ENCODE results near the gene ADCY1.
"Not testable (repeated sequence)": the region's sequence is repeated elsewhere in the genome, so short reads cannot be mapped to it uniquely, and the experiment has no call there.

The ADCY1 gene

DNA sequence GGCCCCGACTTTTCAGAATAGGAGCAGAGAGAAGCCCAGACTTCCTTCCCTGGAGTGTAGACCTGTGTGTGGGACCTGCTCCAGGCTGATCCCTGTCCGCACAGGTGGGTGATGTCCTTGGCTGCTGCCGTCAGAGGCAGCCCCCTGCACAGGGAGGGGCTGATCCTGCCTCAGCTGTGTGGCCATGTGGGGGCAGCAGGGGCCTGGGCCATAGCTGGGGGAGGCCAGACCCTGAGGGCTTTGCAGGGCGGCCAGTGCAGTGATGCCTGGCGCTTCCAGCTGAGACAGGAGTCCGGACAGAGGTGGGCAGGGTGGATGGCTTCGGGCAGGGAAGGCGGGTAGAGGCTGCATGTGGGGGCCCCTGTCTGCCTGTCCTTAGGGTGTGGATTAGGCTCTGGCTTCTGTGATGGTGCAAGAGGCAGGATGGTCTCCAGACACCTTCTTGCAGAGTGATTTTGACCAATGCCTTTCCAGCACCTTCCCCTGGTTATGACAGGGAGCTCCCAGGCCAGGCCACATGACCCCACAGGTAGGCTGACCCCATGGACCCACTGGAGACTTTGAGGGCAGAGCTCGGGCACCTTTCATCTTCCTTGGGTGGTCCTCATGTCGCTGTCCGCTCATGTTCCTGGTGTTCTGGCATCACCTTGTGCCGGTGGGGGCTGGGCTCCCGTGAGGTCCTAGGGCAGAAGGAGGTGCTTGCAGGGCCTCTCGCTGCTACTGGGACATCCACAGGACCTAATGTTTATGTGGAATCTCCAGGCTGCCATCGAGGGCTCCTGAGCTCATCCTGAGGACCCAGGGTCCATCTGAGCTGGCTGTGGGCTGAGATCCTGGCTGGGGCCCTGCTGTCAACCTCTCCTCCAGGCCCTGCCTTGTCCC, 141.5 kb downstream of the ADCY1 start:
- no peak for DNase-seq

DNA sequence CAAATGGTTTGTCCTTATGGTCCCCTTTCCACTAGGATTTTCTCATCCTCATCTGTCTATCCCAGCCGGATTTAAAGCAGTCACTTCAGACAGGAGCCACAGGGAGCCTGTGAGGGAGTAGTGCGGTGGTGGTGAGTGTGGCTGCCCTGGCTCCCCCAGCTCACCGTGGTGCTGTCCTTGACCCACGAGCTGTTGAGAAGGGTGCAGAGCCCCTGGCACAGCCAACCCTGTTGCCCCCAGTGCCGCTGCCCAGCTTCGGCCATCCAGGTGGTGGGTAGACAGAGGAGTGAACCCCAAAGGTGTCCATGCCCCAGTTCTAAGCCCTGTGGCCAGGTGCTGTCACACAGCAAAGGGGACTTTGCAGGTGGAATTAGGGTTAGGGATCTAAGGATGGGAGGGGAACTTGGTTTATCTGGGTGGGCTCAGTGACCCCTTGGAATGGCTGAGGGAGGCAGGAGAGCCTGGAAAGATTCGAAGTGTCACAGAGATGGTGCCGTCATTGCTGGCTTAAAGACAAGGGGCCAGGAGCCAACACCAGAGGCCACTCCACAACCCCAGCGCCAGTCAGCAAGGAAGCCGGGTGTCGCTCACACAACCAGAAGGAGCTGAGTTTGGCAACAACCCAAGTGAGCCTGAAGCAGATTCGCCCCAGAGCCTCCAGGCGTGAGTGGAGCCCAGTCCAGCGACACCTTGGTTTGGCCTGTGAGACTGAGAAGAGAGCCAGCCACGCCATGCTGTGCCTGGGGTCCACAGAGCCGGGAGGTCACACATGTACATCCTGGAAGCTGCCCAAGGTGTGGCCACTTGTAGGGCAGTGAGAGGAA, 142.4 kb downstream of the ADCY1 start:
- no peak for DNase-seq

DNA sequence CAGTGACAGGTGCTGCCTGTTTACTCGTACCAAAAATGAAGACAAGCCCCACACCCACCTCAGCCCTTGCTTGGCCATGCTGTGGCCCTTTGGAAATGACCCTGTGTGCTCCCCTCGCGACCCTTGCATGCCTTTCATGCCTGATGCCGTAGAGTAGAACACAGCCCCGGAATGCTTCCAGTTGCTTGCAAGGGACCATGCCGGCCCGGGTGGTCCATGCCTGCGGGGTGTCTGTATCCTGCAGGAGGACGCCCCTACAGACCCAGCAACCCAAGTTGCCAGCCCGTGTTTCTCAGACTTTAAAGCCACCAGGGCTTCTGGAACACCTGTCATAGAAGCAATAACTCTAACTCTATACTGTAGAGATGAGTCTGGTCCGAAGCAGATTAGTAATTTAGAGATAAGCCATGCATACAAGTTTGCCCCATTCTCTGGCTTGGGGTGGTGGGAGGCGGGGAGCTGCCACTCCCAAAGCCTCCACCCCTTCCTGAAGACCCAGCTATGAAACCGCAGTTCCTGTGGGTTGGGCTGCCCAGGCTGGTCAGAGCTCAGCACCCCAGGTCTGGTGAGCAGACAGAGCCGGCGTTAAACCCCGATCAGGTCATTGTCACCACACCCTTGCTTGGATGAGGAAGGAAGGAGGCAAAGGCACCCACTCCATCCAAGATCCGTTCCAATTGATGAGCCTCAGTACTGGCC, 143.5 kb downstream of the ADCY1 start:
- no peak for DNase-seq

DNA sequence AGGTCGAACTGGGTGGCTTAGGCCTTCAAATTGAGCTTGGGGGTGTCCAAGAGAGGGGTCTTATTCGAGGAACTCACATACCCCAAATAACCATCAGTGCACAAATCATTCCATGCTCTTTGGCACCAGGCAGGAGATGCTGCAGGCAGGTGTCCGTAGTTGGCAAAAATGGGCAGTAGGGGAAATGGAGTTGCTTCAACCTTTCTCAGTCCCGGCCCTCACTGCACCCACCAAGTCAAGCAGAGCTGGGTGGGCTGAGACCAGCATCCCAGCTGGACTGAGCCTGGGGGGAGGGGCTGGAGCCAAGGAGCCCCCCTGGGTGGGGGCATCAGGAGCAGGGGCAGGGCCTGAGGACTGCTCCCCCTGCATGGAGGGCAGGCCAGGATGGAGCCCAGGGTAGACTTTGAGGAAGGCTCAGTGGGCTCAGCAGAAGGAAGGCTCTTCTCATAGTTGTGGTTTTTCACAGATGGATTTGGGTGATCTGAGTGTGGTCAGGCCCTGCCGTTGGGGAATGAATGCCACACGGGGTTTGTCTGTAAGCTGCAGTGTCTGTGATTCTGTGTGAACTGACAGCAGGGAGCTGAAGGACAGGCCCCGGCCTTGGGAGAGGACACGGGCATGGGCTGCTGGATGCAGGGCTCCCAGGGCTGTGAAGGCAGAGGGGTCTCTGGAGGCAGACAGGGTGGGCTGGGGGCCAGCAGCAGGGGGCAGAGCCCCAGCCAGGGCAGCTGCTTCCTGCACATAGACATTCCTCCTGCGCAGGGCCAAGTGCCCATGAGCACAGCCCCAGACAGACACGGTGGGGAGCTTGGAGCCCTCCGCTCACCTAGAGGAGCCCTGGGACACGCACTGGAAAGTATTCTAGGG, 144.5 kb downstream of the ADCY1 start:
- DNase-seq, result no peak

DNA sequence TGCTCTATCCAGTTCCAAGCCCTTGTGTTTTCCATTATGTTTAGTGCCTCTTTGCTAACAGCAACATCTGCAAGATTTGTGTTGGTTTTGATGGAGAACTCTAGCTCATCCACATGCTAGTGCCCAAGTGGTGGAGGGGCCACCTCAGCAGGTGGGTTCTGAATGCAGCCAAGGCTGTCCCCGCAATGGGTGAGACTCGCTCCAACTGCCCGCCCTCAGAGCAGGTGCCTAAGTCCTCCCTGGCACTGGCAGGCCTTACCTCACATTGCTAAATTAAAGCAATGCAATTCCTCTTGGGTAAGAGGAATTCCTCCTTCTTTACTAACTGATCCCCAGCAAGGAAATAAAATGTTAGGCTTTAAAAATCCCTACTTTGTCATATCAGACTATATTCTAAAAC, 146.8 kb downstream of the ADCY1 start:
- no peak for DNase-seq

DNA sequence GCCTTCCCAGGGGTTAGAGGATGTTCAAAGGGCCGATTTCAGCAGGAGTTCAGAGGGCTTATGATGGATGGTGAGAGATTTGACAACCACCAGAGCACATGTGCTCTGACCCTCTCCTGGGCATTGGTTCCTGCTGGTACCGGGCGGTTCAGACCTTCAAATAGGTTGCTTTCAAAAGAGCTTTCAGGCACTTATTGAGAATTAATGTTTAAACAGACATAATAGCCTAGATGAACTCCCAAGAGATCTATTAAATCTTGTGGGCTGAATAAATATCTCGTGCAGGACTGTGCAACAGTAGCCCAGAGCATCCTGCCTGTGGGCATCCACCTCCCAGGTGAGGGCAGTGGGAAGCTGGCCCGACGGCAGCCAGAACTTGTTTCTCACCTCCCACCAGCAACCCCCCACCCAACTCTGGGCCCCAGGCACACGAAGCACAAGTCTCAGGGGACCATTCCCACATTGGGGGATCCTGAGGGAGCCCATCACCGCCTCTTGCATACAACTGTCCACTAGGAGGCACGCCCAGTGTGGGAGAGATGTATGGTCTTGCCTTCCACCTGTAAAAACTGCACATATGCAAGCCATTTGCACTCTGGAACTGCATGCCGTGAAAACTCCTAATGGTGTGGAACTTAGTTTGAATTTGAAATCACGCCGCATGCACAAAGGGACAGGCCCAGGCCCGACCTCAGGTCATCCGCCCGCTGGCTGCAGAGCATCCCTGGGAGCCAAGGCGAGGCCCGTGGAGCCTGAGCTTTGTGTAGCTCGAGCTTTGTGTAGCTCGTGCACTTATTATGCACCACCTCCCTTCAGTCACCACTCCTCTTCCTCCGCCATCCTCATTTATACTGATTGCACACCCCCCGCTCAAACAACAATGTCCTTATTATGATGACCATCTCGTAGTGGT, 147.8 kb downstream of the ADCY1 start:
- no peak for DNase-seq

DNA sequence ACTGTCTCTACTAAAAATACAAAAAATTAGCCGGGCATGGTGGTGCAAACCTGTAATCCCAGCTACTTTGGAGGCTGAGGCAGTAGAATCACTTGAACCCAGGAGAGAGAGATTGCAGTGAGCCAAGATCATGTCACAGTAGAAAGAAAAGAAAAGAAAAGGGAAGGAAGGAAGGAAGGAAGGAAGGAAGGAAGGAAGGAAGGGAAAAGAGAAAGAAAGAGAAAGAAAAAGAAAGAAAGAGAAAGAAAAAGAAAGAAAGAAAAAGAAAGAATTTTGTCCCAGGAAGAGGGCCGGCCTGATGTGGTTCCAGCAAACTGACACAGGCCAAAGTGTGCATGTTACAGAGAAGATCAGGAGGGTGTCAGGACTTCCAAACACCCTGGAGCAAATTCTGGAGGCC, 151.1 kb downstream of the ADCY1 start:
- DNase-seq, result not testable (repeated sequence)

DNA sequence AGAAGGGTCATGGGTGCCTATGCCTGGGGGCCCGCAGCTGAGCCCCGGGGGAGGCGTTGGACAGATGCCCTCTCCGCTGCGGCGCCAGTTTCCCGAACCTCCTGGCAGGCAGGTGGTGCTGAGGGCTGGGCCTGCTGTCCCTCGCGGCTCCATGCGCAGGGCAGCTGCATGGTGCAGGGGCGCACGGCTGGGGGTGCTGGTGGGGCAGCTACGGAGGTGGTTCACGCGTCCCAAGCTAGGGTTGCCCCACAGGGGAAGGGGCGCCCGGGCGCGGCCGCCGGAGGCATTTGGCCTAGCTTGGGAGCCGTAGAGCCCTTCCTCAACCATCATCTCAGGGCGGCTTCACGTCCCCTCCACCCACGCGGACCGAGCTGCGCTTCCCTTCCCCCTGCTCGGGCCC, 152.7 kb downstream of the ADCY1 start:
- DNase-seq, result no peak

DNA sequence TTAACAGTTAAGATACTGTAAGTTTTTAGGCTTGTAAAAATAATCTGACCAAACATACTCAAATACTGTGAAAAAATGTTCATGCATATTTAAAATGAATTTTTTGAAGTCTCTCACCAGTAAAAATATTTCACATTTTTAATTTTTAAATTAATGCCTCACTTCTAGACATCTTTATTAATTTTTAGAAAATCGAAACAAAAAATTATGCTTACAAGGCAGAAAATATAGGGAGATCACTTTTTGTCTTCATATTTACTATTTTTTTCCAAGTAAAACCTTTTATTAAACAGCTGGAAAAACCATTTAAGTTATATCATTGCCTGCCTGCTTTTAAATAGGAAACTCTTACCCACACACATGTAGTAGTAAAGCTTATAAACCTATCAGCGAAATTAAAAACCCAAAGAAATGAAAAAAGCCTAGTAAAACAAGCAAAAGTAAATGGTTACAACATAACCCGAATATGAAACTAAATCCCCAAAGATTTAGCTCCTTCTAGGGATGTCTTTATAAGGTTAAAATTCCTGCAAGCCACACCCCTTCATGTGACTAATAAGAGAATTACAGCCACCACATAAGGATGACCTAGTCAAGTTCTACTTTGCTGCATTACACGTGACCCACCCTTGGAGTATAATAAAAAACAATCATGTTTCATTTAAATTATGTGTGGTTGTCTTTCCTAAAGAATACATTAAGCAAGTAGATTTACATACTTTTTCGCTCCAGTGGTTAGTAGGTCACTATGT, 157.7 kb downstream of the ADCY1 start:
- DNase-seq, result not testable (repeated sequence)

DNA sequence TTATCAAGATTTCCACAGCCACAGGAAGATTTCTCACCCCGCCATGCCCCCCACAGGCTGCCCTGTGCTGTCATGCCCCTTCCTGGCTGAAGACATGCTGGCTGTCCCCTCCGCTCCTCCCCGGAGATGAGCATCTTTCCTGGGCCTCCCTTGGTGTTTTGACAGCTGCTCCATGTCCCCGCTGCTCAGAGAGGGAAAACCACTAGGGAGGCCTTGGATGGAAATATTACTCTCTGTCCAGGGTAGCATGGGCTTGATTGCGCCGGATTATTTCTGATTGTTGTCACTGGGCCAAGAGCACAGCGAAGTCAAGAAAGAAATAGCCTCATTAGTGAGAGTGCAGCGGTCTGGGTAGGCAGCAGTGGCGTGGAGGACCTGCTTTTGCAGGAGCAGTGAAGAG, 164.8 kb downstream of the ADCY1 start:
- DNase-seq, result not testable (repeated sequence)

DNA sequence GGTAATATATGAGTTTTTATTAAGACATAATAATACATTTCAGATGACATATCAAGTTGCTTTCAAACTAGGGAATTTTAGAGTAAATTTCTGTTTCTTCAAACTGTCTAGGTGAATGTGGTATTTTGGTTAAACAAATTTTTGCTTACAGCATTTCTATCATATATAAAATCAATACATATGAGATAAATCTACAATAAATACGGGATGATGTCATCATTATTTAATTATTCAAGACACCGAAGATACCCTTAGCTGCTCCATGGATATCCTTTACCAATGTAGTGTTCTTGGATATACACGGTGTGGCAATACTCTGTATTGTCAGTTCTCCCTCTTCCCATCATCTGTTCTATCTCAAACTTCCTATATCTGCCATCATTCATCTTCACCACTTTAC, 166.4 kb downstream of the ADCY1 start:
- not testable (repeated sequence) for DNase-seq

DNA sequence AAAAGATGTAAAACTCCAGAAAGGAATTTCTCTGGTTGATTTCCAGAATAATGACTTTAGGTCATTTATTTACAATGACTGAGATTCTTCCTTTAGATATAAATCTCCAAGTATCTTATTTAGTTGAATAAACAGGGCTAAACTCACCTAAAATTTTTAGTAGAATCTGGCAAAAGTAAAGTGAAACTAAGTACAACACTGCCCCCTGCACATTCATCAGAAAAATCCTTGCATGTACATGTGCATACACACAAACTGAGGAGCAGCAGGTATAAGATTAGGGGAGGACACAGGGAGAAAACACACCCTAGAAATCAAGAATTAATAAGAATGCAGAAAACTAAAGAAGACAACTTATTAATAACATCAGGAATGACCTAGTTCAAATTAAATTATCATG, 174.8 kb downstream of the ADCY1 start:
- DNase-seq, result not testable (repeated sequence)

DNA sequence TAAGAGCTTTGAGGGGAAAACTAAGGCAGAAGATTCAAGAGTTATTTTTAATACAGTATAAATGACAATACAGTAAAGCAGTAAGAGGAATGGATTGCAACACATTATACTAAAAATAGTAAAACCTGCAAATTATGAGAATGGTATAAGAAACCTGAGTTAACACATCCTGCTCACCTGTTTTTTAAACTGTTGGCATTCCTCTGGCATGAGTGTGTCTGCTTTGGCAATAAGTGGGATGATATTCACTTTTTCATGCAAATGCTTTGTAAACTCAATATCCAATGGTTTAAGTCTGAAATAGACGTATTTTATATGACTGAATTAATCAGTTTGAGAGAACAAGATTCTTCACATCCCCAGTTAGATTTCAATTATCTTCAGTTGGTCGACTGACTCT, 177.2 kb downstream of the ADCY1 start:
- not testable (repeated sequence) for DNase-seq

DNA sequence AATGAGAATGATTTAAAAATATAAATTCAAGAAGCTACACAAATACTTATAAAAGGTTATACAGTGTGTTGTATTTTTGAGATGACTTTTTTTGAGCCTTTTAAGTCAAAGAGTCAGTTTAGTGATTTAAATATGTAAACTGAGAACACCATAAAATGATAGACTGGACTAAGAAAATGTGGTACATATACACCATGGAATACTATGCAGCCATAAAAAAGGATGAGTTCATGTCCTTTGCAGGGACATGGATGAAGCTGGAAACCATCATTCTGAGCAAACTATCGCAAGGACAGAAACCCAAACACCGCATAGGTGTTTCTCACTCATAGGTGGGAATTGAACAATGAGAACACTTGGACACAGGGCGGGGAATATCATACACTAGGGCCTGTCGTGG, 182.2 kb downstream of the ADCY1 start:
- not testable (repeated sequence) for DNase-seq

DNA sequence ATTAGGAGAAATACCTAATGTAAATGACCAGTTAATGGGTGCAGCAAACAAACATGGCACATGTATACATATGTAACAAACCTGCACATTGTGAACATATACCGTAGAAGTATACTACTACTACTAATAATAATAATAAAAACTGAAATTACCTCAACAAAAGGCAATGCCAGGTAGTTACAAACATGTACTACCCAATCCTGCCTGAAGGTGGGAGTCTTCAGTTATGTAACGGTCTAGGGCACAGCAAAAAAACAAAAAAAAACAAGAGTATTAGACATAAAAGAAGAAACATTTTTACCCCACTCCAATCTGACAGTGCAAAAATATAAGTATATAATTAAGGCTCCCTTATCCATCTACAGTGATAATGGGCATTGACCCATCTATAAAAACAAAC, 182.6 kb downstream of the ADCY1 start:
- not testable (repeated sequence) for DNase-seq

DNA sequence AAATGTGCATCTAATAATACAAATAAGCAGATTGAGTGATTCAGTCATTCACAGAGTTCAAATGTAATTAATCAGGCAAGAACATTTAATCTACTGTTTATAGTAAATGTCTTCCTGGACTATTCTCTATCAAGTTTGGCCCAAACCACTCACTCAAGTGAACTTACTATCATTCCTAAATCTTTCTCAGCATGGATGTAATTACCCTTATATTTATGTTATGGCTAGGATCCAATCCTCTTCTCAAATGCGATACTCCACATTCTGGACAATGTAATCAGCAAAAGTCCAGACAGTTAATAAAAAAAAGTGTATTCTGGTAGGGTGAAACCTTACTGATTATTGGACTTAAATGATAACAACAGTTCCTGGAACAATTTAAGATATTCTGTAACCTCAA, 185.3 kb downstream of the ADCY1 start:
- not testable (repeated sequence) for DNase-seq

DNA sequence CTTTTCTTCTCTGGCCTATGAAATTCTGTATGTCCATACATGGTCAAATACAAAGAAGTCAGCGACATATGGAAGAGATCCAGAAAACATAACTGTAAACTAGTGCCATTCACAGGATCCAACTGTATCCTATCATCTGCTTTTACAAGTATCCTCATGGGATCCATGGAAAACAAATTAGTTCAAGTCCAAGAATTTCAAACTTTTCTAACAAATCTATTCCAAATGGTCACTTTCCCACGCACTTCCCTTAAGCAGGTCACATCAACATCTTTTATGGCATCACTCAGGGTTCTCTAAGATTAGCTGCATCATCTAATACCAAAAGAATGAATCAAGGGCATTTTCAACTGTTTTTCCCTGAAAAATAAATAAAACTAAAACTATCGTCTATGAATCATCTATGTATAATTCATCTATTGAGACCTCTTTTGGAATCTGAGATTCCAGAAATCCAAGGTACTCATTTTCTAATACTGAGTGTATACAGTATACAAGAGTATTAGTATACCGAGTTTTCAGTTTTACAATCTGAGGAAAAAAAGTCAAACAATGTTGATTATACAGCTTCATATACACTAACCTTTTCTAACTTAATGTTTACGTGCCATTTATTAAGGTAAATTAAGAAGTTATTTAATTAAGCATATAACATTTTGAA, 187.5 kb downstream of the ADCY1 start:
- not testable (repeated sequence) for DNase-seq

DNA sequence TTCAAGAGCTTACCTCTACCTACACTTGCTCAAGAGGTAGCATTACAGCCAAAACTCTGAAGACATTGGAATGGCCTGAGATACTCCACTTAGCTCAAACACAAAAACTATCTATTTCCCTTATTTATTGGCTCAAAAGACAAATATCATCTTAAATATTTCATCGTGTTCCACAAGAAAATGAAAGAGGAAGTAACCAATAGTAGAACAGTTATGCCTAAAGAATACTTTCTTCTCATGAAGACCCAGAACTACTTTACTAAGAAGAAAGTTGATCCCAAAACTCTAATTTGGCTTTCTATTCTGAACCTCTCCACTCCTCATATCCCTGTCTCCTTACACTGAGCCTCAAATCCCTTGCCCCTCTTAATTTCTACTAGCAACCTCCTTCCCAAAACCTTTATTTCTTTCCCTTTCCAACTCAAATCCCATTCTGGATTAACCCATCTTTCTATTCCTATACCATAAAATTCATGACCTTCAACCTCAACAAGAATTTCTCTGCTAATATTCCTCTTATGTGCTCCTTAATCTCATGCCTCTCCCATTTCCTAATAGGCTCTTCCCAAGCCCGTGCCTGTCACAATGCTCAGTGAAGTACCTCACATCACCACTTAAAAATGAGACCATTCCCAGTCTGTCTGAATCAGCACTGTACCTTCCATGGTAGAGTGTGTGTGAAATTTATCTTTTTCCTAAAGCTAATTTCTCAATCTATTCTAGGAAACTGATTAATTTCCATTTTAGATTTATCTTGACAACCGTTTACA, 188.2 kb downstream of the ADCY1 start:
- not testable (repeated sequence) for DNase-seq
